Dermis microvascular lymphatic vessel endothelial cell (primary cell): Measurements from ENCODE around the gene COX19. TPM values are rescaled to one million over a fixed set of nuclear protein-coding genes. Genes with fewer than 3 reads are reported as not detected.
"Not testable (repeated sequence)": the region's sequence is repeated elsewhere in the genome, so short reads cannot be mapped to it uniquely, and the experiment has no call there.

Experiments used
- DNase-seq, 2 donors: peaks; one replicate each; pipeline versions ENCODE4 v3.0.0 to v3.0.0-alpha.2; 2010; ENCODE audit warnings: low read depth in 2 of 2
- total RNA-seq: library from RNA; depleted of rRNA; stranded (reverse); fragments of >200 nt; gene quantifications from 2 replicates; pipeline ENCODE4 v1.2.1, GENCODE V29; 2014

The COX19 gene
- total RNA-seq, 1 donor from 2014 or later, result 4.2 TPM

GRCh38 chr7:946256-946996 lies 28.9 kb downstream of the COX19 start:
- no peak for DNase-seq

DNA sequence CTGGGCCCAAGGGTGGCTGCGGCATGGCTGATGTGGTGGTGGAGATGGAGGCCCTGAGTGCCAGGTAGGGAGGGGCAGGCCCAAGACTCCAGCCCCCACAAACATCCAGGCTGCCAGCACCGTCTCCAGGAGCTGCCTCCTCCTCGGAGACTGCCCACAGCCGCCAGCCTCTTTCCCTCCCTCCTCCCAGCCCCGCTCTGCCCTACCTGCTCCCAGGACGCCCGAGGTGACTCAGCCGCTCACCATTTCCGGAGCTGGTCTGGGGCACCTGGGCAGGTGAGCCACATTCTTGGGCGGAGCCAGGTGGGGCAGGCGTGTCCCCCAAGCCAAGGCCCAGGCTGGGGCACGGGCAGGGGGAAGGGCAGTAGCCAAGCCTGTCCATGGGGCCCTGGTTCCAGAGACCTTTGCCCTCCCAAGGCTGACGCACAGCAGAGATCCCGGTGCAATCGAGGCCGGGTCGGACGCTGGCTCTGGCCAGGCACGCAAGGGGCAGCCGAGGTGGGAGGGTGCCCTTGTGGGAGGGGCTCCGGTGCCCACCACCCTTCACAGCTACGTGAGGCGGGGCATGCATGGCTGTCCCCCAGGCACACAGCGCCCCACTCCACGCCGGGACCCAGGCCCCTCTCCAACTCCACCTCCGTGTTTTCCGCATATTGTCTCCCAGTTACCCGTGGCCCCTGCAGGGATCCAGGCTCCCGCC lies 29.6 kb downstream of the COX19 start:
- DNase-seq, result no peak

DNA sequence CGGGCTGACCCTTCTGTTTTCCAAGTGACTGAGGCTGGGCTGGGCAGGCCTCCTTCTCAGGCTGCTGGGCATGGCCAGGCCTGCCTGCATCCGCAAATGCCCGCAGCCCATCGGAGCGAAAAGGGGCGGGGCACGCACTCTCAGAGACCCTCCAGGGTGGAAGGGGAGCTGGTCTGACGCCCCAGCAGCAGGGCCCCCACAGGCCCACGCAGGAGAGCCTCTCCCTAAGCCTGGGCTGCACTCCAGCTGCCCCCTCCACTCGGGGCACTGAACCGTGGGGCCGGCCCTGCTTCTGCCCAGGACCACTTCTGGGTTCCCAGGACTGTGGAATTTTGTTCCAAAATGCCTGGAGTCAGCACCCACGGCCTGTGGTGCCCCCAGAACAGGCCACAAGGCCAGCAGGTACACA lies 30.2 kb downstream of the COX19 start:
- no peak for DNase-seq

- DNase-seq, result no peak
Observed at GRCh38 chr7:944744-945143, 30.6 kb downstream of the COX19 start.

- not testable (repeated sequence) for DNase-seq
Observed at GRCh38 chr7:943793-944192, 31.6 kb downstream of the COX19 start.

- DNase-seq, result peak in 1 of 2 donors; percentile 21
Observed at GRCh38 chr7:940599-941408, 34.5 kb downstream of the COX19 start.

- DNase-seq, result no peak
Observed at GRCh38 chr7:939843-940242, 35.5 kb downstream of the COX19 start.

DNA sequence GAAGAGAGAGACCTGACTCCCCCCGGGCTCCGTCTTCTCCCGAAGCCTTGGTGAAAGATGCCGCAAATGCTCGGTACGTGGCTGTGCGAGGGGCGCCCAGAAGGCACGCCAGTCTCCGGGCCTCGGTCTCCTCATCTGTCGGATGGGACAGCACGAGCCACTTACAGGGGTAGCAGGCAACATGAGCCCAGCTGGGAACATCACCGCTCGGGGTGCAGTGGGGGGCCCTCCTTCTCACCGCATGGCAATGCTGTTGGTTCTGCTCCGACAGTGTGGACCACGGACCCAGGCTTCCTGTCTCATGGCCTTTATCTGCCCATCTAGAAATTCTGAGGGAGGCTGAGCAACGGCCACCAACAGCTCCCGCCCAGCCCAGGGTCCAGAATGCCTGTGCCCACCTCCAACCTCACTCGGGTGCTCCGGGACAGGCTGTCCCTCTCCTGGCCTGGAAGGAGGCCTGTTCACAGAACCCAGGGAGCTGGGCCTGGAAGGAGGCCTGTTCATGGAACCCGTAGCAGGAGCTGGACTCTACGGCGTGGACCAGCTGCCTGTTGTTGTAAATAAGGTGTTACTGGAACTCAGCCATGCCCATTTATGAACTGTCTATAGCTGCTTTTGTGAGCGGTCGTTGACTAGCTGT lies 36.7 kb downstream of the COX19 start:
- DNase-seq, result no peak

DNA sequence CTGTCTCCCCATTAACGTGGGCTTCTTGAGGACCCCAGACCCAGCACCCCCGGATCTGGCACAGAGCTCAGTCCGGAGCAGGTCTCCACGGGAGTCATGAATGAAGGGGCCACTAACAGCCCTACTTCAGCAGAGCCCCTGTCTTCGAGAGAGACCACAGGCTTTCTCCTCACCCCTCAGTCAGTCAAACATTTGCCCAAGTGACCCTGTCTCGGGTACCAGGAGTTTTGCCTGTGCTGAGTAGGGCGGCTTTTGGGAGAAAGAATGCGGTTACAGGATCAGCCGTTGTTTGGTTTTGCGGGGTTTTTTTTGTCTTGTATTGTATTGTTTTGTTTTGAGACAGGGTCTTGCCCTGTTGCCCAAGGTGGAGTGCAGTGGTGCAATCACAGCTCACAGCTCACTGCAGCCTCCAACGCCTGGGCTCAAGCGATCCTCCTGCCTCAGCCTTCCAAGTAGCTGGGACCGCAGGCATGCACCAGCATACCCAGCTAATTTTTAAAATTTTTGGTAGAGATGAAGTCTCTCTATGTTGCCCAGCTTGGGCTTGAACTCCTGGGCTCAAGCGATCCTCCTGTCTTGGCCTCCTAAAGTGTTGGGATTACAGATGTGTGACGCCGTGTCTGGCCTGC lies 37.4 kb downstream of the COX19 start:
- DNase-seq, result no peak

GRCh38 chr7:936386-937054 lies 38.8 kb downstream of the COX19 start:
- DNase-seq, result no peak

GRCh38 chr7:935874-936385 lies 39.4 kb downstream of the COX19 start:
- no peak for DNase-seq

- DNase-seq, result no peak
Observed at GRCh38 chr7:935164-935873, 40.0 kb downstream of the COX19 start.

GRCh38 chr7:934469-935163 lies 40.7 kb downstream of the COX19 start:
- DNase-seq, result no peak

- no peak for DNase-seq
Observed at GRCh38 chr7:932651-932975, 42.7 kb downstream of the COX19 start.

DNA sequence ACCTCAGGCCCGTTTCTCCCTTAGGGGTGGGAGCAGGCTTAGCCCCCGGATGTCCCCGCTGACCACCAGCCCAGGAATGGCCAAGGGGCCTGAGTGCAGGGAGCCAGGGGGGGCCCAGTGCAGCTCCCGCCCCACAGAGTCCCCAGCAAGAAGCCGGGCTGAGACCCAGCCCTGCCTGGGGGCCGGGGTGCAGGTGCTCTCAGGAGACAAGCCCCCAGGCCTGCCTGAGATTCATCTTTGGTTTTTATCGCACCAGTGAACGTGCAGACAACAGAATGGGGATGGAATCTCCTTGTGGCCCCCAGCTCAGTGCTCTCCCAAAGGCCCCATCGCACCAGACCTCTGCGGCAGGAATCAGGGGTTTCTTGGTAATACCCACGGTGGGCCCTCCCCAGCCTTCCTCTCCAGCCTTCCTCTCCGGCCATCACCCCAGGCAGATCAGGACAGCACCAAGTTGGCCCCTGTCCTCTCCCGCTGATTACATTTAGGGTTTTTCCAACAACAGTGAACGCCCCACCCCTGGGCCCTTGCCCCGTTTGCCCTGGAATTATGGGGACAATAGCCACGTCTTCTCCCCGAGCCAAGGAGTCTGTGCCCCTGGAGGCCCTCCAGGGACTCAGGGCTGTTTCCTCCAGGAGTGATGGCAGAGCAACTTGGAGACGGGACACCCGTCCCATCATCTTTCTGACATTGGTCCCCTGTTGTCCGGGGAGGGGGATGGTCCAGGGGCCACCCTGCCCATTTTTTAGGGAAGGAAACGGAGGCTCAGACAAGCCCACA lies 43.3 kb downstream of the COX19 start:
- DNase-seq, result no peak

- no peak for DNase-seq
Observed at GRCh38 chr7:930975-931758, 44.2 kb downstream of the COX19 start.

DNA sequence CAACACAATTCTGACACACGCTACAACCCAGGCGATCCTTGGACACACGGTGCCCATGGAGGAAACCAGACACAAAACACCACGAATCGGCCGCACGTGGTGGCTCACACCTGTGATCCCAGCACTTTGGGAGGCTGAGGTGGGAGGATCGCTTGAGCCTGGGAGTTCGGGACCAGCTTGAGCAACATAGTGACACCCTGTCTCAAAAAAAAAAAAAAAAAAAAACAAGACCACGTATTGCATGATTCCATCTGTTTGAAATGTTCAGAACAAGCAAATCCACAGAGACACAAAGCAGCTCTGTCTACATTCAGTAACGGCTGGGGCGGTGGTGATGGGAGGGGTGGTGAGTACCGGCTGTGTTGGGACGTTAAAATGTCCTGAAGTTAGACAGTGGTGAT lies 46.0 kb downstream of the COX19 start:
- no peak for DNase-seq
